Esophagus muscularis mucosa (tissue), 4 donors: ENCODE data around the gene KRT6B.

Source experiments
- CTCF ChIP-seq, 3 experiments: fragments of 200-600 bp in 2 of 3; fragments of 450-650 bp in 1 of 3; sonication (generic) in 2 of 3; IDR thresholded peaks; one replicate each; pipeline ENCODE4 v1.5.1; 2017 to 2019; ENCODE audit warnings: antibody characterized with exemption in 3 of 3, mild to moderate bottlenecking in 2 of 3, moderate library complexity in 1 of 3
- EP300 ChIP-seq: sonication (generic); formaldehyde crosslinking; IDR thresholded peaks from one replicate; pipeline ENCODE4 v1.6.1; 2017; ENCODE audit warnings: antibody characterized with exemption
- POLR2A ChIP-seq: fragments of 450-650 bp; IDR thresholded peaks from one replicate; pipeline ENCODE4 v1.6.1; 2017; ENCODE audit warnings: antibody characterized with exemption, moderate library complexity, mild to moderate bottlenecking, low read depth

- TF ChIP-seq CTCF (IDR thresholded peaks at IDR 0.05) (no peak), EP300 (no peak), POLR2A (no peak)
These were observed 23.8 kb downstream of the KRT6B start for GRCh38 chr12:52428121-52428520.
